Mucosa of rectum (tissue), 2 donors: ENCODE measurements around the gene IMMP2L.
"Not testable (repeated sequence)": the region's sequence is repeated elsewhere in the genome, so short reads cannot be mapped to it uniquely, and the experiment has no call there.

Source experiments
- H3K27ac ChIP-seq, 2 donors: one replicate each; pipeline ENCODE4 v1.7.0; 2013; ENCODE audit warnings: inconsistent platforms in 2 of 2, low read depth in 2 of 2, low read length in 2 of 2
- H3K27me3 ChIP-seq, 2 donors: one replicate each; pipeline ENCODE4 v1.7.0; 2013; ENCODE audit warnings: low read length in 2 of 2; ENCODE audit not compliant: control insufficient read depth in 2 of 2, insufficient read depth in 2 of 2
- H3K36me3 ChIP-seq, 2 donors: one replicate each; pipeline ENCODE4 v1.7.0; 2013; ENCODE audit warnings: low read length in 2 of 2; ENCODE audit not compliant: control insufficient read depth in 2 of 2, insufficient read depth in 2 of 2
- H3K4me1 ChIP-seq, 2 donors: one replicate each; pipeline ENCODE4 v1.7.0; 2013; ENCODE audit warnings: low read length in 2 of 2, mild to moderate bottlenecking in 1 of 2; ENCODE audit not compliant: control insufficient read depth in 2 of 2, insufficient read depth in 2 of 2
- H3K4me3 ChIP-seq, 2 donors: one replicate each; pipeline ENCODE4 v1.7.0; 2013; ENCODE audit warnings: low read length in 2 of 2
- H3K9ac ChIP-seq, 2 donors: one replicate each; pipeline ENCODE4 v1.7.0; 2013; ENCODE audit warnings: low read length in 2 of 2, low read depth in 1 of 2, mild to moderate bottlenecking in 1 of 2
- H3K9me3 ChIP-seq, 2 donors: one replicate each; pipeline ENCODE4 v1.7.0; 2013; ENCODE audit warnings: low read length in 2 of 2; ENCODE audit not compliant: control insufficient read depth in 2 of 2
- donor health status: healthy.
- donor health status: Normal muscosa, but diverticular disease.

The IMMP2L gene

DNA sequence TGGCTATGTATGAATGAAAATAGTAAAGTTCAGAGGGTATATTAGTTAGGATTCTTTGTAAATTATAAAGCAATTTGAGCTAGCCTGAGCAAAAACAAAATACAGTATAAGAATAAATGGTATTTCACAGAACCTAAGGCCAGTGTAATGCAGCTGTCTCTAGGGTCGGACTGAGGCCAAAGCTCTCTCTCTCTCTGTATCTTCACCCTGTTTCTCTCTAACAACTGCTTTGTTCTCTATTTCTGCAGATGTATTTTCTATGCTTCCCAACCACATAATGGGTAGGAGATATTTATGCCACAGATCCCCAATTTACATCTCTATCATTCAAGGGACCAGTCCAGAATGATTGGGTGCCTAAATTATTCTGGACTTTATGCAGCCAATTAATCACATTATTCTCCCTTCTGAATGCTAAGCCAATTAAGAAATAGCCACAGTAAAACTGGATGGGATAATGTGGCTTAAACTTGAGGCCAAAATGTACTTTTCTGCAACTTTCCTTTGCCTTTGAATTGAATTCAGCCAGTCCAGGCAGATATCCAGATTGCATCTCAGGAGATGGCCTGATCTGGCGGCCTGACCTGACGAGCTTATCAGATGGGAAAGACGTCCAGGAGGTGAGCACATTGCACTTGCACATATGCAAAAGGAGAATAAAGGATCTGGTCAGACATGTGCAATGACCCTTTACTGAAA, 24.6 kb upstream of the IMMP2L start:
- Histone ChIP-seq H3K4me1 (no peaks in the 10 kb centered on the region), H3K36me3 (no peaks in the 10 kb centered on the region), H3K27ac (no peak overlapping the region), H3K27me3 (no peaks in the 10 kb centered on the region), H3K4me3 (no peak overlapping the region), H3K9ac (no peak overlapping the region), H3K9me3 (no peaks in the 10 kb centered on the region)

DNA sequence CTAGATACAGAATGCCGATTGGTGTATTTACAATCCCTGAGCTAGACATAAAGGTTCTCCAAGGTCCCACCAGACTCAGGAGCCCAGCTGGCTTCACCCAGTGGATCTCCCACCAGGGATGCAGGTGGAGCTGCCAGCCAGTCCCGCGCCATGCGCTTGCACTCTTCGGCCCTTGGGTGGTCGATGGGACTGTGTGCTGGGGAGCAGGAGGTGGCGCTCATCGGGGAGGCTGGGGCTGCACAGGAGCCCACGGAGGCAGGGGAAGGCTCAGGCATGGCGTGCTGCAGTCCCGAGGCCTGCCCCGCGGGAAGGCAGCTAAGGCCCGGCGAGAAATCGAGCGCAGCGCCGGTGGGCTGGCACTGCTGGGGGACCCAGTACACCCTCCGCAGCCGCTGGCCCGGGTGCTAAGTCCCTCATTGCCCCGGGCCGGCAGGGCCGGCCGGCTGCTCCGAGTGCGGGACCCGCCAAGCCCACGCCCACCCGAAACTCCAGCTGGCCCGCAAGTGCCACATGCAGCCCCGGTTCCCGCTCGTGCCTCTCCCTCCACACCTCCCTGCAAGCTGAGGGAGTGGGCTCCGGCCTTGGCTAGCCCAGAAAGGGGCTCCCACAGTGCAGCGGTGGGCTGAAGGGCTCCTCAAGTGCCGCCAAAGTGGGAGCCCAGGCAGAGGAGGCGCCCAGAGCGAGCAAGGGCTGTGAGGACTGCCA, 19.6 kb upstream of the IMMP2L start:
- H3K9ac ChIP-seq, H3K9me3 ChIP-seq, H3K4me3 ChIP-seq, H3K36me3 ChIP-seq, H3K4me1 ChIP-seq, H3K27me3 ChIP-seq, H3K27ac ChIP-seq: not testable (repeated sequence)

DNA sequence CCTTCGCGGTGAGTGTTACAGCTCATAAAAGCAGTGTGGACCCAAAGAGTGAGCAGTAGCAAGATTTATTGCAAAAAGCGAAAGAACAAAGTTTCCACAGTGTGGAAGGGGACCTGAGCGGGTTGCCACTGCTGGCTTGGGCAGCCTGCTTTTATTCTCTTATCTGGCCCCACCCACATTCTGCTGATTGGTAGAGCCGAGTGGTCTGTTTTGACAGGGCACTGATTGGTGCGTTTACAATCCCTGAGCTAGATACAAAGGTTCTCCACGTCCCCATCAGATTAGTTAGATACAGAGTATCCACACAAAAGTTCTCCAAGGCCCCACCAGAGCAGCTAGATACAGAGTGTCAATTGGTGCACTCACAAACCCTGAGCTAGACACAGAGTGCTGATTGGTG, 18.9 kb upstream of the IMMP2L start:
- not testable (repeated sequence) for H3K36me3 ChIP-seq, H3K27me3 ChIP-seq, H3K9me3 ChIP-seq, H3K4me3 ChIP-seq, H3K9ac ChIP-seq, H3K27ac ChIP-seq, H3K4me1 ChIP-seq

DNA sequence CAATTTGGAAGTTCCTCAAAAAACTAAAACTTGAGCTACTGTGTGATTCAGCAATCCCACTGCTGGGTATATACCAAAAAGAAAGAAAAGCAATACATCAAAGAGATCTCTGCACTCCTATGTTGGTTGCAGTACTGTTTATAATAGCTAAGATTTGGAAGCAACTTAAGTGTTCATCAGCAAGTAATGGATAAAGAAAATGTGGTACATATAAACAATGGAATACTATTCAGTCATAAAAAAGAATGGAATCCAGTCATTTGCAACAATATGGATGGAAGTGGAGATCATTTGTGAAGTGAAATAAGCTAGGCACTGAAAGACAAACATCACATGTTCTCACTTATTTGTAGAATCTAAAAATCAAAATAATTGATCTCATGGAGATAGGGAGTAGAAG, 16.5 kb upstream of the IMMP2L start:
- Histone ChIP-seq H3K9me3 (peaks cover 0 to 5% of the 10 kb centered on the region in 2 donors), H3K9ac (no peak overlapping the region), H3K36me3 (no peaks in the 10 kb centered on the region), H3K4me3 (no peak overlapping the region), H3K27me3 (no peaks in the 10 kb centered on the region), H3K27ac (no peak overlapping the region), H3K4me1 (no peaks in the 10 kb centered on the region)

DNA sequence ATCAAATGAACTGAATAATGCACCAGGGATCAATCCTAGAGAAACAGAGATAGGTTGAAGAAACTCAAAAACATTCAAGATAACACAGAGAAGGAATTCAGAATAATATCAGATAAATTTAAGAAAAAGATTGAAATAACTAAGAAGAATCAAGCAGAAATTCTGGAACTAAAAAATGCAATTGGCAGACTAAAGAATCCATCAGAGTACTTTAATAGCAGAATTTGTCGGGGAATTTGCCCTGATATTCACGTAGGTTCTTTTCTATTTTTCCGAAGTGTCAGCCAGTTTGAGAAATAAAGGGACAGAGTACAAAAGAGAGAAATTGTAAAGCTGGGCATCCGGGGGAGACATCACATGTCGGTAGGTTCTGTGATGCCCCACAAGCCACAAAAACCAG, 9.4 kb upstream of the IMMP2L start:
- Histone ChIP-seq H3K4me3 (no peak overlapping the region), H3K27ac (no peak overlapping the region), H3K4me1 (no peaks in the 10 kb centered on the region), H3K36me3 (no peaks in the 10 kb centered on the region), H3K9me3 (peaks cover 0 to 5% of the 10 kb centered on the region in 2 donors), H3K9ac (no peak overlapping the region), H3K27me3 (no peaks in the 10 kb centered on the region)

DNA sequence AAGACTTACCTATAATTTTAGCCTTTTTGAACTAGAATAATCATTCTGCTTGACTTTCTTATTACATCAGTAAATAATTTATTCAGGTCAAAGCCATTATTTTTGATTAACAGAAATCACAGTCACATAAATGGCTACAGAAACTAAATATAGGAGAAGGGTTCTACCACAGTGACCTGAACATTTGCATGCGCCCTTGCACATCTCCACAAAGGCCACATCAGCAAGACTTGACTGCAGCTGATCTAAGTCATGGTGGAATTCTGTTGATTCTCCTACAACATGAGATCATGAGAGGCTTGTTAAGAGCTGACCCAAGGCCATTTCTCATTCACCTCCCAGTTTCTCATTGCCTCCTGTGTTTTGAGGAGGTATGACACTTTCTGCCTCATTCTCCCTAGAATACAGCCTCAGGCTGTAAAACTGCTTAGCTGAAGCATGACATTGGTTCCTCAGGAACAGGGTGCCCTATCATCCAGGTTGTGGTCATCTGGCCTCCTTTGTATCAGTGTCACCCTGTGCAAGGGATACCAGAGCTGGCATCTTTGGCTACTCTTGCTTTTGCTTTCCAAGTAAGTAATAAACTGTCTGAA, 6.7 kb upstream of the IMMP2L start:
- H3K27me3 ChIP-seq = no peaks in the 10 kb centered on the region
- H3K9ac ChIP-seq = no peak overlapping the region
- no peak overlapping the region for H3K27ac ChIP-seq
- H3K4me3 ChIP-seq = no peak overlapping the region
- peaks cover 0 to 5% of the 10 kb centered on the region in 2 donors for H3K9me3 ChIP-seq
- no peaks in the 10 kb centered on the region for H3K4me1 ChIP-seq
- no peaks in the 10 kb centered on the region for H3K36me3 ChIP-seq

DNA sequence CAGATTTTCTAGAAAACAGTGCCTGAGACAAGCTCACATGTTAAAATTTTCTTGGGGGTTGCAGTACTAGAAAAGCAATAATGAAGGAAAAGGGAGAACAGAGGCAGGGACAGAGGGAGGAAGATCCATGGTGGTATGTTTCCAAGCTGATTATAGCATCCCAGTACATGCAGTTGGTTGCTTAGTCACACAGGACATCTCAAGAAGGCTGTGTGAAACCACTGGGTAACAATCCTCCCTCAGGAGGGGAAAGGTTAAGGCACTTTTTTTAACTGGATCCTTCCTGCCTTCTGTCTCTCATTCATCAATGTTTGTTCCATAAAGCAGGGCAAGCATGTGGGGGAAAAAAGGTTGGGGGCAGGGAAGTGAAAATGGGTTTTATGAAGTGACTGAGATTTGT, 6.1 kb upstream of the IMMP2L start:
- H3K4me1 ChIP-seq = no peaks in the 10 kb centered on the region
- no peaks in the 10 kb centered on the region for H3K27me3 ChIP-seq
- no peak overlapping the region for H3K27ac ChIP-seq
- H3K4me3 ChIP-seq = no peak overlapping the region
- peaks cover 0 to 5% of the 10 kb centered on the region in 2 donors for H3K9me3 ChIP-seq
- no peaks in the 10 kb centered on the region for H3K36me3 ChIP-seq
- H3K9ac ChIP-seq = no peak overlapping the region

DNA sequence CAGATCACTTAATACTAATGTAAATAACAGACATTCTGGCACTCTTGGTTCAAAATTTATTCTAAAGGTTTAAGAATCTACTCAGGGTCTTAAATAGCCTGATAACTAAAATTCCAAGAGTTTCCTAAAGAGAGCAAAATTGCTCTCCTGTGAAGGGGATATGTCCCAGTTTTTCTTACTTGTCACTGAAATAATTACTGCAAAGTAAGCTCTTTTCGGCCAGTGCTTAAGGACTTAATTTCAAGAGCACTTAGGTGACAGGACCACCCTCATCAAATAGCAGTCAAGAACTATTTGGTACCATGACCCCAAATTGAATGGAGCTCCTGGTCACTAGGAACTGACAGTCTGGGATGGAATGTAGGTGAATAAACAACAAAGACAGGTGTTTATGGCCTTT, 1.8 kb upstream of the IMMP2L start:
- H3K27me3 ChIP-seq = no peaks in the 10 kb centered on the region
- no peak overlapping the region for H3K27ac ChIP-seq
- no peak overlapping the region for H3K4me3 ChIP-seq
- H3K9me3 ChIP-seq = no peaks in the 10 kb centered on the region
- no peaks in the 10 kb centered on the region for H3K36me3 ChIP-seq
- H3K4me1 ChIP-seq = peaks cover 10 to 11% of the 10 kb centered on the region in 2 donors
- no peak overlapping the region for H3K9ac ChIP-seq

DNA sequence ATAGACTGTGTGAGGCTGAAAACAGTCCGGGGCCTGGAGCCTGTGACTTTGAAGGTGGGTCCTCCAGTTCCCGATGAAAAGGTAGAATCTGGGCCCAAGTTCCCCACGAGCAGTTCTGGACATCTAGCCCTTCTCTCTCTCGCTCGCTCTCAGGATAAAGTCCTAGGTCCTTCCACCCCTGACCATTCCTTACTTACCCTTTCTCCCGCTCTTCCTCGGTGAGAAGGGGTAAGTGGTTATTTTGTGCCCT, 713 bp downstream of the IMMP2L start:
- H3K4me1 ChIP-seq = peaks cover 10 to 11% of the 10 kb centered on the region in 2 donors
- no peaks in the 10 kb centered on the region for H3K9me3 ChIP-seq
- peak overlapping the region in 1 of 2 donors; percentile 41 for H3K27ac ChIP-seq
- peak overlapping the region; percentile 73 to 84 for H3K9ac ChIP-seq
- no peaks in the 10 kb centered on the region for H3K27me3 ChIP-seq
- no peaks in the 10 kb centered on the region for H3K36me3 ChIP-seq
- H3K4me3 ChIP-seq = peak overlapping the region; percentile 85

DNA sequence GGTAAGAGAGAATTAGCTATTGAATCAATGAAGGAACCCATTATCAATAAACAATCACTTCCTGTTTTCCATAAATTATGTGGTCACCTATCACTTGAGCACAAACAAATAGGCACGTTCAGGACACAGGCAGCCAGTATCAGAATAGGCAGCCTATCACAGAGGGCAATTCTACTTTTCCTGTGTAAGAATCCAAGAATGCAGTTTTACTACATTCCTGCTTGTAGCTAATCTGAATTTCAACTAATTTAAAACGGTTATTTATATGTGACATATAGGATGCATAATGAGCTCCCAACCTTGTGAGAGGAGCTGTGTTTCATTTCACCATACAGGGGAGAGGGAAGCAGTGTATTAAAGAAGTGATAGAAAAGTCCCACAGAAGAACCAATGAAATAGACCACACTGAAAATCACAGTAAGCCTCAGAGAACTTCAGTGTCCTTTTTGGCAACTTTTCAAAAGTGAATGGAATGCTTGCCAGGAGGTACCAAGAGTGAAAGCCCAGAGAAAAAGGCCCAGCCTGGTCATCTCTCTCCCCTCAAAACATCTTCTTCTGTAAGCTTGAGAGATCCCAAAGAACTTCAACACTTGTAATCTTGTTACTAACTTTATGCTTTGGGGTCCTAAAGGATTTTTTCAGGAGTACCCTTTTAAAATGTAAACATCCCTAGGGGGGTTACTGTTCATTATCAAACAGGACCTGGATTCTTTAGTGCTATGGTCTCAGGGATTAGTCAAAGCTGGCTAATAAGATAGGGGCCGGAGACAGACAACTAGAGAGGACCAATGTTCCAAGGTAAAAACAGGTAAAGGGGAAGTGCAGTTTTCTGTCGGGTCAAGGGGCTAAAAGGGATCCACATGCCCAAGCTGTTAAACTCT, 1.3 kb downstream of the IMMP2L start:
- Histone ChIP-seq H3K27ac (peak overlapping the region in 1 of 2 donors; percentile 41), H3K9ac (peak overlapping the region; percentile 73 to 84), H3K4me1 (peaks cover 10 to 11% of the 10 kb centered on the region in 2 donors), H3K27me3 (no peaks in the 10 kb centered on the region), H3K9me3 (no peaks in the 10 kb centered on the region), H3K36me3 (no peaks in the 10 kb centered on the region), H3K4me3 (peak overlapping the region; percentile 85)
